DMS 273 treated with DMSO at 0.1 percent for 48 hours (cell line): ENCODE results near the gene OSBPL5.

Experiments used
- DNase-seq: peaks from one replicate; lab custom pipeline; 2025; lab: John Stamatoyannopoulos, UW

OSBPL5 gene

DNA sequence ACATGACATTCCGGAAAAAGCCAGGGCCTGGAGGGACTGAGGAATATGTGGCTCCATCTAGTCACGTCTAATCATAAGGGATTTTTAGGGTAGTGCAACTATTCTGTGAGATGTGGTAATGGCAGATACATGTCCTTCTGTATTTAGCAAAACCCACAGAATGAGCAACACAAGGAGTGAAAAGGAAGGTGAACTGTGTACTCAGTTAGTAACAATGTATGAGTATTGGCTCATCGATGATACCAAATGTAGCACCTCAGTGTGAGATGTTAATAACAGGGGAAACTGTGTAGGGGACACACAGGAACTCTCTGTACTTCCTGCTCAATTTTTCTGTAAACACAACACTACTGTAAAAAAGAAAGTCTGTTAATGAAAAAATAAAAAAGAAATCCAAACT is 65.9 kb downstream of the OSBPL5 start:
- DNase-seq = no peak

DNA sequence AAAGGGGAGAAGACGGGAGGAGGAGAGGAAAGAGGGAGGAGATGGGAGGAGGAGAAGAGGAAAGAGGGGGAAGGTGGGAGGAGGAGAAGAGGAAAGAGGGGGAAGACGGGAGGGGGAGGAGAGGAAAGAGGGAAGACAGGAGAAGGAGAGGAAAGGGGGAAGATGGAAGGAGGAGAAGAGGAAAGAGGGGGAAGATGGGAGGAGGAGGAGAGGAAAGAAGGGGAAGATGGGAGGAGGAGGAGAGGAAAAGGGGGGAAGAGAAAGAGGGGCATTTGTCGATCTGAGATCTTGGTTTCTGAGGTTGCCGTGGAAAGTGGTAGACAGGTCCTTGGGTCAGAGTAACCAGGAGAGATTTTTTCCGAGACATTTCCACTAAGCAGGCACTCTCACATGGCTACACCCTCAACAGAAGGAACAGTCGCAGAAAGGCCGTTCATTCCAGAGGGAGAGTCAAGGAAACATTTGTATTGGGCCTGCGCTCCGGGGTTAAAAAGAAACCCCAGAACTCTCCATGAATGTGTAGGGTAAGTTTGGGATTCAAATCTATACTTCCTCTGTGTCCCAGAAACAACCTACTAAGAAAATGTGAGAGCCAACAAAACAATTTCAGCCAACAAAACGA is 68.1 kb downstream of the OSBPL5 start:
- DNase-seq = no peak

DNA sequence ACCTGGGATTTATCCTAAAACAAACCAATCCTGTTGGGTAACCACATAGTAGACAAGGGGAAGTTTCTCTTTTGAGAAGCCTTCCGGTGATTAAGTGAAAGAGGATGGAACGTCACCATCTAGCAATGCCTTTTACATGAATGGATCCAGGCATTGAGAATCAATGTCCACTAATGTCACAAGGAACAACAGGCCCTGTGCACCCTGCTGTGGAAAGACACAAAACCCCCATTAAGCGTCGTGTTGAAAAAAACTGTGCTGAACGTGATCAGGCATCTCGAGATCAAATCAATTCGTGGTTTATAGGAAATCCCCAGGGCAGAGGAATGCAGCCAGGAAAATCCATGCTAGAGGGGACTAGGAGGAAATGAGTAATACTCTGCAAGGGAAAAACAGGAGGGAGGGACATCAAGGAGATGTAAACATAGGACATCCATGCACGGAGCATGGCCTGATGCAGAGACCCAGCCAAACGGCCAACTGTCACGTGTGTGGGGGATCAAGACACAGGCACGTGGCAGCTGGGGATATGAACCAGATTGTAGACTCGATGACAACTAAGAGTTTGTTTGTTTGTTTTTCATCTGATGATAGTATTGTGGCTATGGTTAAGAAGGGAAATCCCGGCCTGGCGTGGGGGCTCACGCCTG is 69.3 kb downstream of the OSBPL5 start:
- DNase-seq = no peak

DNA sequence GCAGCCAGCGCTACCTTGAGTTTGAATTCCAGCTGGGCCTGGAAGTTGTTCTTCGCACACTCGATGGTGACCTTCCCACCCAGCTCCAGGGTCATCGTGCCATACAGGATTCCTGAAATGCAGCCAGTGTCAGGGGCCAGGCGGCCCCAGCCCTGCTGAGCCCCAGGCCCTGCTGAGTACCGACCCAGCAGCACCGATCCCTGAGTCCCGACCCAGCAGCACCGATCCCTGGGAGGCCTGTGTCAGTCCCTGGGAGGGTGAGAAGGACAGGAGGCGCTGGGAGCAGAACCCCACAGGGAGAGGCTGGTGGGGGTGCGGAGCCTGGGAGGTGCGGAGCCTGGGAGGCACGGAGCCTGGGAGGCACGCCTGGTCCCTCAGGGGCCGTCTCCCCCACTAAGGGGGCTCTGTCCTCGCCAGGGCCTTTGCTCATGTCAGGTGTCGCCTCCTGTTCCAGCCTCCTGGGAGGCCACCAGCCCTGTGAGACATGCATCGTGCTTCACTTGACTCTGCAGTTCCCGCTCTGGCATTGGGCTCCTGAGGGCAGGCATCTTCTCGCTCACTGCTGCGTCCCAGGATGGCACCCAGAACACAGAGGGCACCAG is 70.8 kb downstream of the OSBPL5 start:
- no peak for DNase-seq

DNA sequence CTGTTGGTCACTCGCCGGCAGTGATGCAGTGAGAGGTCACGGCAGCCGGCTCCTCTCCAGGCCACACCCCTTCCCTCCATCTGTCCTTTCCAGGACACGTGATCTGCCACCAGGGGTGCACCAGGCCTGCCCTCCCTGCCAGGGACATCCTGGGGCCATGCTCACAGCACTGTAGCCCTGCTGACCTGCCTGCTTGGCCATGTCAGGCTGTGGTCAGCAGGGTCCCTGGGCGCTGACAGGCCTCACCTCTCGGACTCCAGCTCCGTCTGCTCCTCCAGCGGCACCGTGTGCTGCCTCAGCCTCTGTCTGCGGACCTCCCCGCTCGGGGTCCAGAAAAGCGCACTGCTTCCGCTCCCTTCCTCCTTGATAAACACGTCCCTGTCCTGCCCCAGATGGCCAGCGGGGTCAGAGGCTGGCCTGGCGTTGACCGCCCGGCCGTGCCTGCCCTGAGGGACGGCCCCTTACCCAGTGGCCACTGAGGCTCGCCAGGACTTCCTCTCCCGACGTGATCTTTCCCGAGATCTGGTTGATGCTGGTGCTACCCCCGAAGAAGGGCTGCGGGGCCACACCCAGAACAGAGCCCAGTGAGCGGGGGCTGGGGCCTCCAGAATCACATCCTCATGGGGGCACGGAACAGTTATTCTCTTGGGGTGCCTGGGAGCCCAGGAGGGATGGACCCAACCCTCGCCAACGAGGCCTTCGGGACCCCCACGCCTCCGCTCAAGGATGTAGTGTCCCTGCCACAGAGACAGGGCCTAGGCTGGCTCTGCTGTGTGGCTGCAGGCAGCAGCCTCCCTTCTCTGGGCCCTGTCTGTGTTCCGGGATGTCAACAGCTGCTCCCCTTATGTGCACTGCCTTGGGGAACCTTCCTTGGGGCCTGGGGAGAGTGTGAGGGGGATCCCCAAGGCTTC is 71.6 kb downstream of the OSBPL5 start:
- no peak for DNase-seq

DNA sequence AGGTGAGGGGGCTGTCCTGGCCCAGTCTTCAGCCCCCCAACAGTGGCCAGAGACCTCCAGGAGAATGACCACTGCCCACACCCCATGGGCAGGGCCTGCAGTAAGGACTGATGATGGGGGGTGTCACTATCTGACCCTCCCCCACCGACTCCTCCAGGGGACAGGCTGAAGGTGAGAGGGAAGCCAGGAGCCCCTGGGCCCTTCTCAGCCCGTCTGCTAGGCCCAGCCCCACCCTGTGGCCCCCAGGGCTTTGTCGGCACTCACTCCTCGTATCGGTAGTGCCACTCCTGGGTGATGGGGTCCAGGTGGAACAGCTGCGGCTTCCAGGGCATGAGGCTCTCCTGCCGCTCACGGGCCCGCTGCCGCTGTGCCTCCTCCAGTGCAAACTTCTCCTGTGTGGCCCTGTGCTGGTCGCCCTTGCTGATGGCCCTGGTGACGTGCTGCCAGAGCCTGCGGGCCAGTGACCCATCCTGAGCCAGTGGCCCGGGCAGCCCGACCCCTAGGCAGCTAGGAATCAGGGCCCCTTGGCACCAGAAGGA is 72.4 kb downstream of the OSBPL5 start:
- DNase-seq = no peak

DNA sequence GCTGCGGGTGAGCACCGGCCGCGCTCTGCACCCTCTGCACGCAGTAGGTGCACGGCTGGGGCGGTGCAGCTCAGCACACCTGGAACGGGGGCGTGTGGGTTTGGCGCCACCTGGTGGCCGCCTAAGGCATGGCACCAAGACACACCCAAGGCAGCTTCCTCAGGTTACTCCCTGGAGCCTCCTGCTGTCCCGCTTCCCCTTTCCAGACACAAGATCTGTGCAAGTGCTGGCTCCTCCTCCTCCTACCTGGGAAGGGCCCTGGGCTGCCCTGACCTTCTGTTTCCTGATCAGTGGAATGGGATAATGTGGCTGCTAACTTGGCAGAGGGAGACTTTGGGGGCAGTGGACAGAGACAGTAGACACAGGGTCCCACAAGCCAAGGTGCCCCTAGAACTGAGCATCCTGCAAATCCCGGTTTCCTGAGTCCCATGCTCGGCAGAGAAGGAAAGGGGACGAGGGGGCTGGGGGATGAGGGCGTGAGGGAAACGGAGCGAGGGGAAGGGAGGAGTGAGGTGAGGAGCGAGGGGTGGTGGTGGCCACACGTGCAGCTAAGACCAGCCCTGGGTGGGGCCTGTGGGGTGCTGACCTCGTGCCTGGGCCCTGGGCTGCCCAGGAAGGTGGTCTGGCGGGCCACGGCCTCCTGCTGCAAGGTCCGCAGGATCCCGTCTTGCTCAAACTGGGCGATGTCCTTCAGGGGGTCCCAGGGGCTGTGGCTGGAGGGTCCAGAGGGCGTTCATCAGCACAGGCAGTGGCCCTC is 73.1 kb downstream of the OSBPL5 start:
- peak; percentile 4 for DNase-seq

DNA sequence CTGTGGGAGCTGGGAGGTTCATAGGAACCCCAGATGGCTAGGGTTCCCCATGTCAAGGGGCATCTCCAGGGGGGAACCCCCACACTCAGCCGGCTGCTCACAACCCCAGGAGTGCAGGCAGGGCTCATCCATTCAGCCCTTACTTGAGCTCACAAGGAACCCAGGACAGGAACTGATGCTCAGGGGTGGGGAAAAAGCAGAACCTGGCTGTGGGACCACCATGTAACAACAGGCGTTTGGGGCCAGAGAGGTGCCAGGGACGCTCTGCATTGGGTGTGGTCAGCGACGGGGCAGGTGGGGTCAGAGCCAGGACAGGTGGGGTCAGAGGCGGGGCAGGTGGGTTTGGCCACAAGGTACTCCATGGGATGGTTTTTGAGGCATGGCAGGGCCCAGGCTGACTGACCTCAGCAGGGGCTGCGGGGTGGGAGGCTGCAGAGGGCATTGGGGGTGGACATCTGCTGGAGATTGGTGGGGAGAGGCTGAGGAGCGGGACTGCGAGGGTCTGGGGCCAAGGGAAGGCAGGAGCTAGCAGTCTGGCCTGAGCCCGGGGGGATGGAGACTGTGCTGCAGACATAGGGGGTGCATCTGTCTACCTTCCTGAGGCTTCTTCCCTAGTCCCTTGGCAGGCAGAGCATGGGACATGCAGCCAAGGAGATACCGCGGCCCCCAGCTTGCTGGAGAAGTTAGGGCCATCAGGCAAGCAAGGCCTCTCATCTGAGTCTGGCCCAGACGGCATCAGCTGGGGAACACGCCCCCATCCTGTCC is 73.8 kb downstream of the OSBPL5 start:
- no peak for DNase-seq

DNA sequence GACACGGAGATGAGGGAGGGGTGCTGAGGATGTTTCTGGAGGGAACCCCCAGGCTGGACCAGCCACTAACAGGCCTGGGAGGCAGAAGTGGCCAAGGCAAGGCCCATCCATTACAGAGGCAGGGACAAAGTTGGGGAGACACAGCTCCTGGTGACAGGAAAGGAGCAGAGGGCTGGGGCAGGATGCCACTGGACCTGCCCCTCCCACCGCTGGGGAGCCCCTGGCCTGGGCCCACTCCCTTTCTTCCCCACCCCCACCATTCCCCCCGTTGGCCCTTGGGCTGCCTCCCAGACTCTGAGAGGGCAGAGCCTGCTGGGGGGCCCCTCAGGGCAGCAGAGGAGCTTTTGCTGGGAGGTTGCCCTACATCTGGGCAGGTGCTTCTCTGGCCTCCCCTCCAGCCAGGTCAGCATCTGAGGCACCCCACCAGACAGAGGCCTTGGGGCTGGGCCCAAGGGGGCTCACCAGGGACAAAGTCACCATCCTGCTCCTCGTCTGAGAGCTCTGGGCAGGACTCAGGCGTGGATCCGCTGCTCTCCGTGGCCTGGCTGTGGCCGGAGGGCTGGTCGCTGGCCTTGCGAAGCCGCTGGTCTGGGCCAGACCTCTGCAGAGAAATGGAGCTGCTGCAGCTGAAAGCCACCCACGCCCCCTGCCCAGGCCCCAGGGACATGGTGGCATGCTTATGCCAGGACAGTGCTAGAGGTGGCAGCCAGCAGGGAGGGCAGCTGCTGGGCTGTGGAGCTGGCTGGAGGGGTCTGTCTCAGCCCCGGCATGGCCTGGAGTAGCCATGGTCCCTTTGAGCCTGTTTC is 74.8 kb downstream of the OSBPL5 start:
- DNase-seq = no peak

DNA sequence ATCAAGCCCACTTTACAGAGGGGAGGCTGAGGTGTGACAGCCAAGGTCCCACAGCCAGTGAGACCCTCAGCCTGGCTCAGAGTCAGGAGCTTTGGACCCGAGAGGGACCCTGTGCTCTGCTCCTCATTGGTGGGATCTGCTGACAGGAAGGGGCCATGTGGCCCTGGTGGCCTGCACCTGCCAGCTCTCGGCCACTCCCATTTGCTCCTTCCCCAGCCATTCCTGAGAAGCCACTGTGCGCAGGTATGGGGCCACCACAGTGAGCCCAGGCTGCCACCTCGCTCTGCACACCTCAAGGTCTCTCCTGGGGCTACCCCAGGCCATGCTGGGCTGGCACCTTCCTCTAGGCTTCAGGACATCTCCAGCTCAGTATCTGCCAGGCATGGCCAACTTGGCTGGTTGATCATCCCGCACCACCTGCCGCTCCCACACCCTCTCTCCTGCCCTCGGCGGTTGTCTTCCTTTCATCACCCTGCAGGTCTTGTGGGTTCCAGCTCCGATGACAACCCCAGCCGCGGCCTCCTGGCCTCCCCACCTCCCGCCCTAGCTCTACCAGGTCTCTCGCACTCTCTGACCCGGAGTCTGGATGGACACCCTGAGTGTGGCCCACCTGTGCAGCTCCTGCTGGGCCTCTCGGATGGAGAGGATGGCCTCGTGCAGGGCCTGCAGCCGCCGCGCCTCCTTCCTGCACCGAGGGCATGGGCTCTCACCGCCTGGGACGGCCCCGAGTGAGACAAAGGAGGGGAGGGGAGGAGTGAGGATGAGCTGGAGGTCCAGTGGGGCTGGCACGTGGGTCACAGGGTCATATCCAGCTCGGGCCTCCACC is 75.7 kb downstream of the OSBPL5 start:
- no peak for DNase-seq

DNA sequence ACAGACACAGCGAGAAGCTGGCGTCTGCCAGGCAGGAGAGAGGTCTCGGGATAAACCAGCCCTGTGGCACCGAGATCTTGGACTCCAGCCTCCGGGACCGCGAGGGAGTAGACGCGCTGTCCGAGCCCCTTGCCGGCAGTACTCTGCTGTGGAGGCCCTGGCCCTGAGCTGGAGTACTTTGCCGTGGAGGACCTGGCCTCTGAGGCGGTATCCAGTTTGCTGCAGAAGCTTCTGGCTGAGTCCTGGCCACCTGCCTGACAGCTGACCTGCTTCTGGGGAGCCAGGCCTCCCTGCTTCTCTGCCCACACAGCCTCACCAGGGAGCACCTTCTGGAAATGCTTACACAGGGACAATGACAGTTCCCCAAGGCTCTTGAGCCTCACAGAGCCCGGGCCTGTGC is 76.3 kb downstream of the OSBPL5 start:
- no peak for DNase-seq

DNA sequence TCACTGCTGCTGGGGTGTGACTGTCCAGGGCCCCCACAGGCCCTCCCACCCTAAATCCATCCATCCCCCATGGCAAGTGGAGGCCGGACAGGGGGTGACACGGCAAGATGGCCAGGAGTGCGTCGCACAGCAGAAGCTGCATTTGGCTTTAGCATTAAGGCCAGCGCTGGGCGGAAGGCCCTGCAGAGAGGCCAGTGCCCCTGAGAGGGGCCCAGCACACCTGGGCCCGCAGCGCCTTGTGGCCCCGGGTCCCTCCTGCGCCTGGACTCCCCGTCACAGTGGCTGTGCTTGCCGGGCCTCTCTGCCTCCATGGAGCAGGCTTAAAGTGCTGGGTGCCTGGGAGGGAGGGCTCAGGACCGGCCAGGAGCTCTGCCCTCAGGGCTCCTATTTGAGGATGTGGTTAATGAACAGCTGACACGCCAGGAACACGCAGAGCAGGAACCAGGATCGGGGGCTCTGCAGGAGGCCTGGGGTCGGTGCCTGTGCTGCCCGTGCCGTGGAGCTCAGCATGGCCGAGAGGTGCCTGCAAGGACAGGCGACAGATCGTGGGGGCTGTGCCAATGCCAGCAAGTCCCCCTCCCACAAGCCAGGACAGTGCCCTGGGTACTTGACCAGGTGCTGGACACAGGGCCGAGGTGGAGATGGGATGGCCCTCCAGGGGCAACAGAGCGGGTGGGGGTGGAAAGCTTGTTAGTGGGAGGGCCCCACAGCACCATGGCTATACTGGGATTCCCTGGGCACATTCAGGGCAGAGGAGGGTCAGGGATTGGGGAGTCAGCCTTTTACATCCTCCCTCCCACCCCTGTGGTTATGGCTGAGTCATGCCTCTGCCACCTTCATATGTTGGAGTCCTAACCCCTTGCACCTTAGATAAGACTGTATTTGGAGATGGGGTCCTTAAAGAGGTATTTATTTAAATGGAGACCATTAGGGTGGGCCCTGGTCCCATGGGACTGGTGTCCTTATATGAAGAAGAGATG is 77.0 kb downstream of the OSBPL5 start:
- DNase-seq = no peak

DNA sequence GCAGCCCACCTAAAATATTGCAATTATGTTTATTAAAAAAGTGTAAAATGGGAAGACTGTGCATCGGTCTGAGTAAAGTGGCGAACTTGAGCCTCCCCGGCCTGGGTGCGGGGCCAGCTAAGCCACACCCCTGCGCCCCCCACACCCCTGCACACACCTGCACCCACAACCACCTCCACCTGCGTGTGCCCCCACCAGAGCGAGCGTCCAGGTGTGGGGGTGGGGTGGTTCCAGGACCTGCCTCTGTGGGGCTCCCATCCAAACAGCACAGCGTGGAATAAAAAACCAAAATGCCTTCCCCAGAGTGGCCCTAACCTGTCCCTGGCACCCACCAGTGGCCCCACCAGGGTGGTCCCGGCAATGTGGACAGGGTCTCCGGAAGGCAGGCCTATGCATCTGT is 77.7 kb downstream of the OSBPL5 start:
- no peak for DNase-seq

DNA sequence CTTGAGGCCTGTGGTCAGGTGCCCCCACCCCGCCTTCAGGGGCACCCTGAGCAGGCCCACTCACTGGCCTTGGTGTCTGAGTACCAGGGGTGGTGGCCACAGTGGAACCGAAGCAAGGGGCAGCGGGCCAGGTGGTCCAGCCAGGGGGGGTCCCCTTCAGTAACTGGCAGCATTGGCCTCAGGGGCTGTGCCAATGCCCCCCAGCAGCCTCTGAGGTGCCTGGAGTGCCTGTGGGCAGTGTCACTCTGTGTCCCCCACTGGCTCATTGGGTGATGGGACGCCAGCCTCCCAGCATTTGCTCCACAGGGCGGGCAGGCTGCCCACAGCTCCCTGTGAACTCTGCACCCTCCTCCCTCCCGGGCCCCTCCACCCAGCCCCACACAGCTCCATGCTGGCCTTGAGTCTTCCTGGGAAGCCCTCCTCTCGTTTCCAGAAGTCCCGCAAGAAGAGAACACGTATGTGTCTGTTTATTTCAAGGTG is 78.4 kb downstream of the OSBPL5 start:
- no peak for DNase-seq

DNA sequence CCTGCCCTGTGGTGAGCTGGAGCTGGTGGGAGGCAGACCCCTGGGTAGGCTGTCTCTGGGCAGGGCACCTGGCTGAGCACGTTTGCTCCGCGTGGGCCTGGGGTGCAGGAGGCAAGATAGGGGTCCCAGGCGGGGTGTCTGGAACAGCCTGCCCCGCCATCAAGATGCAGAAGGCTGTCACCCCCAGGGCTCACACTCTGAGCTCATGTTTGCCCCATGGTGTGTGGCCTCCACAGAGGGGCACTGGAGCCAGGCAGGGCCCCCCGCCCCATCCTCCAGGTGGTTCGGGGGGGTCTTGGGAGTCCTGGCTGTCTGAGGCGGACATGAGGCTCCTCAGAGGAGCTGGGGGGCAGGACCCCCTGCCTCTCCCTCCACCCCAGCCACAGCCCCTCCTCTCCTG is 79.0 kb downstream of the OSBPL5 start:
- no peak for DNase-seq

DNA sequence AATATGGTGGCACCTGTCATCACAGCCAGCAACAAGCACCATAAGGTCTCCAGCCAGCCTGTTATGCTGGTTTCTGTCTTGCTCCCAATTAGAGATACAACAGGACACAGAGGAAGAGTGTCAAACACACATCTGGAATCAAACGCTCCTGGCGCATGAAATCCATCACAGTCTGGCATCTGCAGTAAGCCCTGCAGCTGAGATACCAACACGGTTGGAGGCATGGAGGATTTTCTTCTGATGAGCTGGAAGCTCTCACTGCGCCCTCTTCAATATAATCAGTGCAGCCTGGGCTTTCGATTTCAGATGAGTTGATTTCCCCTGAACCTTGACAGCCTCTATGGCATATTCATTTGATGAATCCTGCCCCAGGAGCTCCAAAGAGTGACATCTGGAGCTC is 80.1 kb downstream of the OSBPL5 start:
- no peak for DNase-seq

DNA sequence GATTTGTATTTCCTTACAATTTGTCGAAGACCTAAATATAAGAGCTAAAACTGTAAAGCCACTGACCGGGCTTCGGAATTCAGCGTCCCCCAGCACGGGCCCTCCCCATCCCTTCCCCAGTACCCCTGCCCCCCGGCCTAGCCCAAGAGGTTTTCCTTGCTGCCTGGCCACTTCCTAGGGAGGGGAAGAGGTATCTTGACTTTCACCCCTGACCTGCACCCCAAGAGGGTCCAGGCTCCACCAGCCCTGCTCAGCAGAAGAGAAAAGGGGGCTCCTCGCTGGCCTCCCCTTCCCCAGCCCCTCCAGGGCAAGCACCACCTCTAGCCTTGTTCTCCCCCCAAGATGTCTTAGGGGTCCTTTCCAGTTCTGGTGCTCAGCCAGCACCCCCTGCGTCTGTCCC is 81.8 kb downstream of the OSBPL5 start:
- no peak for DNase-seq

DNA sequence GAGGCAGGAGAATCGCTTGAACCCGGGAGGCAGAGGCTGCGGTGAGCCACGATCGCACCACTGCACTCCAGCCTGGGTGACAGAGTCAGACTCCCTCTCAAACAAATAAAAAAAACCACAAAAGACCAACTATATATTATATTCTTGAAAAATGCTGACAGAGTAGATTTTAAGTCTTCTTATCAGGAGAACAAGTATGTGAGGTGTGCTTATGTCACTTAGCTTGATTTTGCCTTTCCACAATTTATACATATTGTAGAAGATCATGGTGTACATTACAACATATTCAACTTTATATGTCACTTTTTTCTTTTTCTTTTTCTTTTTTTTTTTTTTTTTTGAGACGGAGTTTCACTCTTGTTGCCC is 83.7 kb downstream of the OSBPL5 start:
- no peak for DNase-seq
